Thoracic aorta (tissue), 2 donors: ENCODE measurements around the gene CREB3L1. TPM values are rescaled to one million over a fixed set of nuclear protein-coding genes. Genes with fewer than 3 reads are reported as not detected.

Experiments used
- ATAC-seq: fragments of 150-250 bp; one replicate; pipeline ENCODE4 v1.8.0; 2017; ENCODE audit warnings: low read depth; ENCODE audit not compliant: insufficient number of reproducible peaks, low FRiP score
- DNase-seq: peaks from one replicate; pipeline ENCODE4 v3.0.0-alpha.2; 2020; ENCODE audit warnings: low spot score
- H3K27ac ChIP-seq, 2 donors: fragments of 200-600 bp; sonication (generic); 1 replicate in 1 of 2; 2 replicates in 1 of 2; pipeline ENCODE4 v1.5.1; 2016; ENCODE audit warnings: mild to moderate bottlenecking in 2 of 2, moderate library complexity in 2 of 2
- H3K27me3 ChIP-seq: fragments of 200-600 bp; sonication (generic); replicated peaks from 2 replicates; pipeline ENCODE4 v1.6.0; 2016; ENCODE audit warnings: mild to moderate bottlenecking; ENCODE audit not compliant: insufficient read depth
- H3K36me3 ChIP-seq: fragments of 200-600 bp; sonication (generic); one replicate; pipeline ENCODE4 v1.5.1; 2016
- H3K4me1 ChIP-seq, 2 donors: fragments of 200-600 bp; sonication (generic); 1 replicate in 1 of 2; 2 replicates in 1 of 2; pipeline versions ENCODE4 v1.5.1 to v1.6.0; 2016; ENCODE audit warnings: low read depth in 2 of 2, mild to moderate bottlenecking in 1 of 2; ENCODE audit not compliant: control insufficient read depth in 1 of 2
- H3K4me3 ChIP-seq: fragments of 200-600 bp; sonication (generic); 2 replicates; pipeline ENCODE4 v1.5.1; 2016; ENCODE audit warnings: mild to moderate bottlenecking
- H3K9me3 ChIP-seq: fragments of 200-600 bp; sonication (generic); 2 replicates; pipeline ENCODE4 v1.5.1; 2016
- total RNA-seq, 2 donors: library from RNA; depleted of rRNA; stranded (reverse); fragments of >200 nt; gene quantifications; one replicate each; pipeline versions ENCODE4 v1.1.0 to v1.2.3, GENCODE V29; 2016
- TF ChIP-seq, protein P1 (sequence below): fragments of 200-600 bp; sonication (generic); IDR thresholded peaks from one replicate; pipeline ENCODE4 v1.5.1; 2019; ENCODE audit warnings: antibody characterized with exemption

Gene CREB3L1
- total RNA-seq, 2 donors from 2014 or later, result 3.0 to 7.6 TPM

- H3K4me1 ChIP-seq, result peaks cover 17 to 25% of the 10 kb centered on the region in 2 donors
- no peaks in the 10 kb centered on the region for H3K36me3 ChIP-seq
- peak; percentile 43 for ATAC-seq
- TF ChIP-seq, protein P1, sequence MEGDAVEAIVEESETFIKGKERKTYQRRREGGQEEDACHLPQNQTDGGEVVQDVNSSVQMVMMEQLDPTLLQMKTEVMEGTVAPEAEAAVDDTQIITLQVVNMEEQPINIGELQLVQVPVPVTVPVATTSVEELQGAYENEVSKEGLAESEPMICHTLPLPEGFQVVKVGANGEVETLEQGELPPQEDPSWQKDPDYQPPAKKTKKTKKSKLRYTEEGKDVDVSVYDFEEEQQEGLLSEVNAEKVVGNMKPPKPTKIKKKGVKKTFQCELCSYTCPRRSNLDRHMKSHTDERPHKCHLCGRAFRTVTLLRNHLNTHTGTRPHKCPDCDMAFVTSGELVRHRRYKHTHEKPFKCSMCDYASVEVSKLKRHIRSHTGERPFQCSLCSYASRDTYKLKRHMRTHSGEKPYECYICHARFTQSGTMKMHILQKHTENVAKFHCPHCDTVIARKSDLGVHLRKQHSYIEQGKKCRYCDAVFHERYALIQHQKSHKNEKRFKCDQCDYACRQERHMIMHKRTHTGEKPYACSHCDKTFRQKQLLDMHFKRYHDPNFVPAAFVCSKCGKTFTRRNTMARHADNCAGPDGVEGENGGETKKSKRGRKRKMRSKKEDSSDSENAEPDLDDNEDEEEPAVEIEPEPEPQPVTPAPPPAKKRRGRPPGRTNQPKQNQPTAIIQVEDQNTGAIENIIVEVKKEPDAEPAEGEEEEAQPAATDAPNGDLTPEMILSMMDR, result no peak
- no peaks in the 10 kb centered on the region for H3K27me3 ChIP-seq
- H3K27ac ChIP-seq, result peak overlapping the region in 1 of 2 donors; percentile 39
- H3K9me3 ChIP-seq, result no peaks in the 10 kb centered on the region
- peak; percentile 46 for DNase-seq
- peak overlapping the region; percentile 73 for H3K4me3 ChIP-seq
Measured at GRCh38 chr11:46237248-46238077, 40.0 kb upstream of the CREB3L1 start.

DNA sequence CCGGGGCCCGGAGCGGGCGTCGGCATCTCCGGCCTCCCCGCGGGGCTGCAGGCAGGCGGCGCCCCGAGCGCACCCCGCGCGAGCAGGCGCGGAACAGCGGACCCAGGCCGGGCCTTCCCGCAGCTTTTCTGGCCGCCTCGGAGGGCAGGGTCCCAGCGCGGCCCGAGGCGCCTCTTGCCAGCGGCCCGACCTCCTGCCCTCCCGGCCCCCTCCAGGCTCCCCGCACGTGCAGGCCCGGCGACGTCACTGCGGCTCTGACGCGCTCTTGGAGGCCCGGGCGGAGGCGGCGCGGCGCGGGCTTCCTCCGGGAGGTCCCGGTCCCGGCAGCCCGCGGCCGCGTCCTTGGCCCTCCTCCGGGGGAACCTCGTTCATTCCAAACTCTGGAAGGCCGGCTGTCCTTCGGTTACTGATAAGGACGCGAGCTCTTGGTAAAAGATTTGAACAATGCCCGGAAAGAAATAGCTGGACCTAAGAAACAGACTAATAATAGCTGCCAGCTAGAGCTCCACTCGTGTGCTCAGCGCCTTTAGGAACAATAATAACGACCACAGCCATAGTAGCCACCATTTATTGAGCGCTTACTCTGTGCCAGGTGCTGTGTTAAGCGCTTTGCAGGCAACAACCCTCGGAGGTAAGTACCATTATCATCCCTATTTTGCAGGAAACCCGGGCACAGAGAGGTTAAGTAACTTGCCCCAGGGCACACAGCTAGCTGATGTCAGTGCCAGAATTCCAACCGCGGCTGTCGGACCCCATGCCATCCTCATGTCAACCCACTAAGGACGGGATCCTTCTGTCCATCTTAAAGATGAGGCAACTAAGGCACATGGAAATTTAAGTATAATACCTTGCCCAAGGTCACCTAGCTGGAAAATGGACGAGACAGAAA, 39.1 kb upstream of the CREB3L1 start:
- TF ChIP-seq, protein P1, result no peak
- Histone ChIP-seq H3K27me3 (no peaks in the 10 kb centered on the region), H3K9me3 (no peaks in the 10 kb centered on the region), H3K4me1 (peaks cover 17 to 31% of the 10 kb centered on the region in 2 donors), H3K4me3 (peak overlapping the region; percentile 73), H3K36me3 (no peaks in the 10 kb centered on the region), H3K27ac (peak overlapping the region in 1 of 2 donors; percentile 39)
- peak; percentile 15 for ATAC-seq
- DNase-seq, result no peak

GRCh38 chr11:46238967-46239800, 38.3 kb upstream of the CREB3L1 start:
- H3K36me3 ChIP-seq, result no peaks in the 10 kb centered on the region
- DNase-seq (peak; percentile 47), ATAC-seq (peak; percentile 54)
- TF ChIP-seq, protein P1, result peak; percentile 99
- no peaks in the 10 kb centered on the region for H3K9me3 ChIP-seq
- H3K4me1 ChIP-seq, result peaks cover 17 to 31% of the 10 kb centered on the region in 2 donors
- peak overlapping the region; percentile 73 for H3K4me3 ChIP-seq
- peak overlapping the region in 1 of 2 donors; percentile 39 for H3K27ac ChIP-seq
- no peaks in the 10 kb centered on the region for H3K27me3 ChIP-seq

- Histone ChIP-seq H3K27me3 (no peaks in the 10 kb centered on the region), H3K27ac (no peak overlapping the region), H3K9me3 (no peaks in the 10 kb centered on the region), H3K36me3 (no peaks in the 10 kb centered on the region), H3K4me1 (peaks cover 17 to 31% of the 10 kb centered on the region in 2 donors), H3K4me3 (no peak overlapping the region)
- ATAC-seq, result no peak
- TF ChIP-seq, protein P1, result no peak
- DNase-seq, result no peak
Measured at GRCh38 chr11:46239801-46240061, 37.7 kb upstream of the CREB3L1 start.
